GM19395 (cell line): ENCODE measurements around the gene AIPL1.

ENCODE experiments used
- ATAC-seq: cut with Tn5 transposase; IDR thresholded peaks from one replicate; pipeline ENCODE4 v1.9.1; 2021; ENCODE audit warnings: mild to moderate bottlenecking, moderate library complexity; ENCODE audit not compliant: unreplicated experiment

Gene AIPL1

DNA sequence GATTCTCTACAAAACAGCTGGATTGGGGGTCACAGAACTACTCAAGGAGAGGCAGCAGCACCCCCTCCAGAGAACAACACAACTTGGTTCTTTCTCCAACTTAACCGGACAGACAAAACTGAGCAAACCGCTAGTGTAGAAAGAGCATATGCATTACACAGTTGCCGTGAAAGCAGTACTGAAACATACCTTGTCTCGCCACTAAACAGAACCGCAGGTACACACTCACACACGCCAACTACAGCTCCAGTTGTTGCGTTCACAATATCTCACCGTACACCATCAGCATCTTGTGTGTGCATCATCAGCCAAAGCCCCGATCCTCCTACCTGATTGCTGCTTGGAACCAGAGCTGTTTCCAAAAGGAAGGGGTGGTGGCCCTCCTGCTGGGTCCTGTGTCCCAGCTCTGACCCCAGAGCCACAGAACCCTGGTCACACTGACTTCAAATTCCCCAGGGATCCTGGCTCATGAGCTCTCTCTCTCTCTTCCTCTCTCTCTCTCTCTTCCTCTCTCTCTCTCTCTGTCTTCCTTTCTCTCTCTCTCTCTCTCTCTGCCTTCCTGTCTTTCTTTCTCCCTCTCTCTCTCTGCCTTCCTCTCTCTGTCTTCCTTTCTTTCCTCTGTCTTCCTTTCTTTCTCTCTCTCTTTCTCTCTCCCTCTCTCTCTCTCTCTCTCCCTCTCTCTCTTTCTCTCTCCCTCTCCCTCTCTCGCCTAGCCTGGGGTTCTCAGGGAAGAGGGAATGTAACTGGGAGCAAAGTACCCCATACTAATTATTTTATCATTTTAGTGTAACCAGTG, 17.7 kb upstream of the AIPL1 start:
- ATAC-seq: no peak

DNA sequence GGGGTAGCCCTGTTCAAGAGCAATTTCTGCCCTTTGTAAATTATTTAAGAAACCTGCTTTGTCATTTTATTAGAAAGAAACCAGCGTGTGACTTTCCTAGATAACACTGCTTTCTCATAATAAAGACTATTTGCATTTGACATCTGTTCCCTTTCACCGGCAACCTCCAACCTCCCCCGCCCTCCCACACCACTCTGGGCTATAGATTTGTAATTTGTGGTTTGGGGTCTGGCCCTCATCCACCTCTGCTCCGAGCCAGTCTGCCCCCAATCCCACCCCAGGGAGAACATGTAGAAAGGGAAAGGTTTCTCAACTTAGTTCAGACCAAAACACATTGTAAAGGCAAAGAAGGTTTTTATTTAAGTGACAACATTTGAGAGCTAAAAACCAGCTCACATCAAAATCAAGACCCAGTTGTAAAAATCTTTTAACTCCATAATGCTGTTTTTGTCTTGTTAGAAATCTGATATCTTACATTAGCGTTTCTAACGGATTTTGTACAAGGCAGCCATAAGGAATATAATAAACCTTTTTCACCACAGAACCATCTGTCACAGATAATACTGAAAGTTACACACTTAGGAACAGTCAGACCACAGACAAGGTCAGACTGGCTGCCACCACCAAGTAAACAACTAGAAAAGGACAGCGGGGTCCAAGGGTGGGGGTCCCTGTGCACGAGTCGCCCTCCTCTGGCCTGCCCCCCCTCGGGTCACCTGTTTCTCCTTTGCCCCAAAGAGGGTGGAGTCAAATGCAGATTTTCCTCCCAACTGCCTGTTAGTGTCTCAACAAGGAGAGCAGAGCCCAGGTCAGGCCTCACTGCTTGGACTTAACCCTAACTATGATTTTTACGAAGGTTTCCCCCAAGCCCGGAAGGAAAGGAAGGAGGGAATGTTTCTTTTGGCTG, 16.3 kb upstream of the AIPL1 start:
- ATAC-seq: no peak

- ATAC-seq: no peak
Measured at GRCh38 chr17:6449307-6449706, 14.4 kb upstream of the AIPL1 start.

GRCh38 chr17:6448473-6448872, 13.6 kb upstream of the AIPL1 start:
- ATAC-seq: no peak

GRCh38 chr17:6446516-6447100, 11.7 kb upstream of the AIPL1 start:
- ATAC-seq: no peak

DNA sequence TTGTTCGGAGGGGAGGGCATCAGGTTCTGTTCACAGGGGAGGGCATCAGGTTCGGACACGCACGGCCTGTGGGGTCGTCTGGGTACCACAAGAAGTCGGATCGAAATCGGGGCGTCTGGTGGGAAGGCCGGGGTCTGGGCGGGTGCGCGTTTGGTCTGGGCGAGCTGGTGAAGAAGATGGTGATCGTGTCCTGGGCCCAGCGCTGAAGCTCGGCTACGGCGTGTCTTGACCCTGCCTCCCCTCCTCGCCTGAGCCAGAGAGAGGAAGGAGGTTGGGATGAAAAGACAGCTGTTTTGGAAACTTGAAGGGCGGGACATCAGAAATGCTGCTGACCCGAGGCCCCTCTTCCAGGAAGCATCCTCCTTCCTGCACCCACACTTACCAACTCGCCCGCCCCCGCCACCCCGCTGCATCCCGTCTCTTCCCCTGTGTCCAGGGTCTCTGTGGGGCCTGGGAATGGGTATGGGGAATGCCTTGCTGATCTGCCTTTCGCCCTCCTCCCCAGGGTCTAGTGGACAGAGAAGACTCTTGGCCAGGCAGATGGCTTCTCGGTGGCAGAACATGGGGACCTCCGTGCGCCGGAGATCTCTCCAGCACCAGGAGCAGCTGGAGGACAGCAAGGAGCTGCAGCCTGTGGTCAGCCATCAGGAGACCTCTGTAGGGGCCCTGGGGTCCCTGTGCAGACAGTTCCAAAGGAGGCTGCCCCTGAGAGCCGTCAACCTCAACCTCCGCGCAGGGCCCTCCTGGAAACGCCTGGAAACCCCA, 9.8 kb upstream of the AIPL1 start:
- ATAC-seq: no peak

- ATAC-seq: peak; percentile 88
Measured at GRCh38 chr17:6443692-6444570, 9.0 kb upstream of the AIPL1 start, which contains the start of gene PIMREG. Gene PIMREG, plus strand, starts transcription at chr17:6444455. Its CDS starts 656 bp downstream, at chr17:6445111.

DNA sequence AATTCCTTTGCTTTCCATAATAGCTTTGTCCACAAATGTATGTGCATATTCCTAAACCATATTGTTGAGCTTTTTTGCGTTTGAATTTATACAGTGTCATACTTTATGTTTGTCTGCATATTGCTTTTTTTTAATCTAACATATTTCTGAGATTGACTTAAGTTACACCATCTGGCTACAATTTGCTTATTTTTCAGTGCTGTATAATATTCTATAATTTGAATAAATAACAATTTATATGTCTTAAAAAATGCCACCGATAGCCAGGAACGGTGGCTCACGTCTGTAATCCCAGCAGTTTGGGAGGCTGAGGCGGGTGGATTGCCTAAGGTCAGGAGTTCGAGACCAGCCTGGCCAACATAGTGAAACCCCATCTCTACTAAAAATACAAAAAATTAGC, 7.9 kb upstream of the AIPL1 start:
- ATAC-seq: no peak

- no peak for ATAC-seq
Measured at GRCh38 chr17:6439951-6440350, 5.0 kb upstream of the AIPL1 start.

GRCh38 chr17:6437956-6438355, 3.0 kb upstream of the AIPL1 start:
- ATAC-seq: no peak

GRCh38 chr17:6437466-6437865, 2.5 kb upstream of the AIPL1 start:
- ATAC-seq: no peak

- ATAC-seq: no peak
Measured at GRCh38 chr17:6435968-6436367, 1.0 kb upstream of the AIPL1 start.

- ATAC-seq: no peak
Measured at GRCh38 chr17:6430769-6431168, 4.2 kb downstream of the AIPL1 start.

DNA sequence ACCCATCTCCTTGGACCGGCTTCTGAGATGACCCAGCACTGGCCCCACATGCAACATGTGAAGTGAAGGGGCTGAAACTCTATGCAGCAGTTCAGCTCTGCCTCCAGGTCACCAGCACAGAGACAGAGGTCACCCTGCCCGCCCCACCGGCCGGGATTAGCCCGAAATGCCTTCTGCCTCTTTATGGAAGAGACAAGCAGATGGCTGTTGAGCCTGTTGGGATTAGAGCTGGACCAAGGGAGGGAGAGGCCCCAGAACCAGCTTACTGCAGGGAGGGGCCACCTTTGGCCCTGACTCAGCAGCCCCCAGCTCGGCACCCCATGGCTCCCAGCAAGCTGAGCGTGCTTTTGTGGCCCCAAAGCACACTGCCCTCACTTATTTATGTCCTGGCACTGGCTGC, 5.7 kb downstream of the AIPL1 start:
- ATAC-seq: no peak

DNA sequence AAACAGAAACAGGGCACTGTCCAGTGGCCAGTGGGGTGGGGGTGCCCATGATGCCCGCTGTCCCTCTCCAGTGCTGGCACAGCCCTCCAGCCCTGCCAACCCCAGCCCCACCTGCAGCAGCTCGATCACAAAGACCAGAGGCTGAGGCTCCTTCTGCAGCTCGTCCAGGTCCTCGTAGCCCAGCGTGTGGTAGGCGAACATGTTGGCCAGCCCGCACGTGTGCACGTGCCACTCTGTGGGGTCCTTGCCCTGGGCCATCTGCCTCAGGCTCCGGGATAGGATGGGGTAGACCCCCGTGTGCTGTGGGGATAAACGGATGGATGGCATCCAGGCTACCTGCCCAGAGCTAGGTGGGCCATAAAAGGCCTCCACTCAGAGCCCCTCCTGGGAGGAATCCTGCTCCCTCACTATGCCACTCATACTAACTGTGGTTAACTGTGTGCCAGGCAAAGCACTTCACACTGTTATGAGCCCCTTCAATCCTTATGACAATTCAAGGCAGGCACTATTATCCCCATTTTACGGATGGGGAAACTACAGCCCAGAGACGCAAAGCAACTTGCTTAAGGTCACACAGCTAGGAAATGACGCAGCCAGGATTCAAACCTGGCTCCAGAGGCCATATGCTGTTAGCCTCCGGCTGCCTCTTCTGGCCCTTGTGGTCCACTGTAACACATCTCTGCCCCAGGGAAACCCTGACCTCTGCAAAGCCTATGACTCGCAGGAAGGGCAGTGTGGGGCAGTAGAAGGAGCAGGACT, 6.5 kb downstream of the AIPL1 start:
- ATAC-seq: no peak

- ATAC-seq: no peak
Measured at GRCh38 chr17:6427279-6427781, 7.6 kb downstream of the AIPL1 start.

- no peak for ATAC-seq
Measured at GRCh38 chr17:6426356-6427101, 8.4 kb downstream of the AIPL1 start.

DNA sequence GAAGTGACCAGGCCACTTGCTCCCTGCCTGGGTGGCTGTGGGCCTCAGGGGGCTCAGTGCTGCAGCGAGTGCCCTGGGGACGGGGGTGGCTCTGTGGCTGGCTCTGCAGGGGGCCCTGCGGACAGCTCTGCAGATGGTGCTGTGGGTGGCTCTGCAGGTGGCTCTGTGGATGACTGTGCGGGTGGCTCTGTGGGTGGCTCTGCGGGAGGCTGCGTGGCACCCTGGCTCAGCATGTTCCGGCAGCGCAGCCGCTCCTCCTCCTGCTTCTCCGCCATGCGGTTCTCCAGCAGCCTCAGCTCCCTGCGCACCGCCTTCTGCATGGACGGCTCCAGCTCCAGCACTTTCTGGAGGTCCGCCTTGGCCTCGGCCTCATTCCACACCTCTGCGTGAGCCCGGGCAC, 9.5 kb downstream of the AIPL1 start:
- no peak for ATAC-seq
